Neural crest cell (in vitro differentiated cells): Measurements from ENCODE around the gene PCDHB12. TPM values are rescaled to one million over a fixed set of nuclear protein-coding genes. Genes with fewer than 3 reads are reported as not detected.

Experiments
- DNase-seq: peaks from one replicate; pipeline ENCODE4 v3.0.0; 2021; ENCODE audit warnings: low read depth, mixed read lengths, low spot score
- H3K27ac Mint-ChIP-seq: one replicate; pipeline ENCODE4 v1.8.0; 2021; ENCODE audit warnings: mild to moderate bottlenecking, mixed read lengths; ENCODE audit not compliant: unreplicated experiment
- H3K27me3 Mint-ChIP-seq: 2 replicates; pipeline ENCODE4 v1.8.0; 2021; ENCODE audit warnings: low read depth, mild to moderate bottlenecking, mixed read lengths
- H3K36me3 Mint-ChIP-seq: 2 replicates; pipeline ENCODE4 v1.8.0; 2021; ENCODE audit warnings: low read depth, mild to moderate bottlenecking, mixed read lengths
- H3K4me1 Mint-ChIP-seq: 2 replicates; pipeline ENCODE4 v1.8.0; 2021; ENCODE audit warnings: mixed read lengths
- H3K4me3 Mint-ChIP-seq: one replicate; pipeline ENCODE4 v1.8.0; 2021; ENCODE audit warnings: mild to moderate bottlenecking, mixed read lengths
- H3K9me3 Mint-ChIP-seq: 2 replicates; pipeline ENCODE4 v1.8.0; 2021; ENCODE audit warnings: mixed read lengths
- CTCF ChIP-seq: fragments of 200-600 bp; sonication (generic); conservative IDR thresholded peaks from 2 replicates; pipeline ENCODE4 v1.5.0; 2021; ENCODE audit warnings: antibody characterized with exemption, mild to moderate bottlenecking
- total RNA-seq: library from RNA; stranded (reverse); gene quantifications from 2 replicates; pipeline ENCODE4 v1.2.1, GENCODE V29; 2021

Gene PCDHB12
- total RNA-seq, 1 donor from 2014 or later: 3.1 TPM

- TF ChIP-seq CTCF: no peak
- Mint-ChIP-seq H3K9me3 (peaks cover 24% of the 10 kb centered on the region), H3K4me3 (no peak overlapping the region), H3K36me3 (peaks cover 67% of the 10 kb centered on the region), H3K4me1 (no peaks in the 10 kb centered on the region), H3K27ac (no peak overlapping the region), H3K27me3 (no peaks in the 10 kb centered on the region)
- no peak for DNase-seq
These were observed 49.9 kb downstream of the PCDHB12 start for GRCh38 chr5:141258464-141258863.

GRCh38 chr5:141258948-141259347 is 50.4 kb downstream of the PCDHB12 start:
- peaks cover 25% of the 10 kb centered on the region for H3K9me3 Mint-ChIP-seq
- H3K36me3 Mint-ChIP-seq: peaks cover 65% of the 10 kb centered on the region
- DNase-seq: no peak
- TF ChIP-seq CTCF: no peak
- no peak overlapping the region for H3K4me3 Mint-ChIP-seq
- no peak overlapping the region for H3K27ac Mint-ChIP-seq
- H3K27me3 Mint-ChIP-seq: no peaks in the 10 kb centered on the region
- H3K4me1 Mint-ChIP-seq: no peaks in the 10 kb centered on the region

DNA sequence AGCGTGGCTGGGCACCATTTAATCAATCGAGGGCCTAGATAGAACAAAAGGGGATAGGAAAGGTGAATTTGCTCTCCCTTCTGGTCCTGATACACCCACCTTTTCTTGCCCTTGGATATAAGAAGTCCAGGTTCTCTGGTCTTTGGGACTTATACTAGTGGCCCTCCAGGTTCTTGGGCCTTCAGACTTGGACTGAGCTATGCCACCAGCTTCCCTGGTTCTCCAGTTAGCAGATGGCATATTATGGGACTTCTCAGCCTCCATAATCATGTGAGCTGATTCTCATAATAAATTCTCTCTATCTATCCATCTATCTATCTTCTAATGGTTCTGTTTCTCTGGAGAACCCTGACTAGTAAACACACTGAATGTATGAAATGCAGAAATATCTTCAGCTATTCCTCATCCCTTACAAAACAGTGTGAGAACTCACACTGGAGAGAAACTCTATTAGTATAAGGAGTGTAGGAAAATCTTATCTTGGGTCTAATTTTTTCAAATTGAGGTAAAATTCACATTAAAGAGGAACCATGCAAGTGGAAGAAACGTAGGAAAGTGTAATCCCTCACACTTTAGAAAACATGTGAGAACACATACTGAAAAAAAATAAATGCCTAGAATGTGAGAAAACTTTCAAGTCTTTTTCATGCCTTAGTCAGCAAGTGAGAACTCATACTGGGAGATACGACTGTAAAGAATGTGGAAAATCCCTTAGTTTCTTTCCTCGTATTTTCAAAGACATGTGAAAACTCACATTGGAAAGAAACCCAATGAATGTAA is 52.1 kb downstream of the PCDHB12 start:
- H3K27ac Mint-ChIP-seq: no peak overlapping the region
- peaks cover 23% of the 10 kb centered on the region for H3K9me3 Mint-ChIP-seq
- no peaks in the 10 kb centered on the region for H3K27me3 Mint-ChIP-seq
- no peak overlapping the region for H3K4me3 Mint-ChIP-seq
- TF ChIP-seq CTCF: no peak
- H3K36me3 Mint-ChIP-seq: peaks cover 63% of the 10 kb centered on the region
- DNase-seq: no peak
- no peaks in the 10 kb centered on the region for H3K4me1 Mint-ChIP-seq

GRCh38 chr5:141261238-141261546 is 52.7 kb downstream of the PCDHB12 start:
- no peak overlapping the region for H3K27ac Mint-ChIP-seq
- no peak overlapping the region for H3K4me3 Mint-ChIP-seq
- no peaks in the 10 kb centered on the region for H3K27me3 Mint-ChIP-seq
- no peak for TF ChIP-seq CTCF
- peaks cover 63% of the 10 kb centered on the region for H3K36me3 Mint-ChIP-seq
- no peak for DNase-seq
- peaks cover 26% of the 10 kb centered on the region for H3K9me3 Mint-ChIP-seq
- no peaks in the 10 kb centered on the region for H3K4me1 Mint-ChIP-seq

Other genes with a start within 250 kb of the PCDHB12 start
- 1.8 and 1.9 TPM in 2 replicates for gene PCDHAC2, start 242.2 kb upstream of the PCDHB12 start, total RNA-seq
- gene PCDHB1, start 157.3 kb upstream of the PCDHB12 start, total RNA-seq: 0.14 and 0.23 TPM in 2 replicates
- 52.6 and 57.8 TPM in 2 replicates for gene PCDHB2, start 114.1 kb upstream of the PCDHB12 start, total RNA-seq
- 5.4 and 5.7 TPM in 2 replicates for gene PCDHB3, start 108.2 kb upstream of the PCDHB12 start, total RNA-seq
- 2.6 and 2.7 TPM in 2 replicates for gene PCDHB4, start 86.9 kb upstream of the PCDHB12 start, total RNA-seq
- gene PCDHB5, start 73.5 kb upstream of the PCDHB12 start, total RNA-seq: 3.0 and 3.3 TPM in 2 replicates
- 0.64 and 0.70 TPM in 2 replicates for gene PCDHB6, start 58.7 kb upstream of the PCDHB12 start, total RNA-seq
- 0.39 and 0.58 TPM in 2 replicates for gene PCDHB7, start 36.1 kb upstream of the PCDHB12 start, total RNA-seq
- 1.3 and 1.8 TPM in 2 replicates for gene PCDHB8, start 30.9 kb upstream of the PCDHB12 start, total RNA-seq
- gene PCDHB16, start 26.3 kb upstream of the PCDHB12 start, total RNA-seq: 11.4 and 12.6 TPM in 2 replicates
- 5.5 and 7.0 TPM in 2 replicates for gene PCDHB9, start 21.6 kb upstream of the PCDHB12 start, total RNA-seq
- 5.2 and 5.5 TPM in 2 replicates for gene PCDHB10, start 16.4 kb upstream of the PCDHB12 start, total RNA-seq
- gene PCDHB11, start 9.1 kb upstream of the PCDHB12 start, total RNA-seq: 2.7 and 3.6 TPM in 2 replicates
- gene PCDHB13, start 5.2 kb downstream of the PCDHB12 start, total RNA-seq: 3.6 TPM in 2 replicates
- gene PCDHB14, start 14.6 kb downstream of the PCDHB12 start, total RNA-seq: 5.5 TPM in 2 replicates
- gene PCDHB15, start 36.7 kb downstream of the PCDHB12 start, total RNA-seq: 5.5 and 5.6 TPM in 2 replicates
- 0.72 and 1.1 TPM in 2 replicates for gene SLC25A2, start 95.3 kb downstream of the PCDHB12 start, total RNA-seq
- 100.0 and 100 TPM in 2 replicates for gene TAF7, start 112.1 kb downstream of the PCDHB12 start, total RNA-seq
- 0.54 and 0.93 TPM in 2 replicates for gene PCDHGA1, start 121.8 kb downstream of the PCDHB12 start, total RNA-seq
- 0.32 and 0.54 TPM in 2 replicates for gene PCDHGA2, start 130.0 kb downstream of the PCDHB12 start, total RNA-seq
- gene PCDHGA3, start 135.1 kb downstream of the PCDHB12 start, total RNA-seq: 0.16 and 0.33 TPM in 2 replicates
- 2.8 and 3.0 TPM in 2 replicates for gene PCDHGB1, start 141.4 kb downstream of the PCDHB12 start, total RNA-seq
- 0.56 and 0.93 TPM in 2 replicates for gene PCDHGA4, start 146.3 kb downstream of the PCDHB12 start, total RNA-seq
- 1.3 and 1.5 TPM in 2 replicates for gene PCDHGB2, start 151.3 kb downstream of the PCDHB12 start, total RNA-seq
- 0.32 and 0.51 TPM in 2 replicates for gene PCDHGA5, start 155.4 kb downstream of the PCDHB12 start, total RNA-seq
- 0.51 and 0.71 TPM in 2 replicates for gene PCDHGB3, start 161.5 kb downstream of the PCDHB12 start, total RNA-seq
- 0.49 and 0.52 TPM in 2 replicates for gene PCDHGA6, start 165.2 kb downstream of the PCDHB12 start, total RNA-seq
- 0.32 and 0.37 TPM in 2 replicates for gene PCDHGA7, start 174.0 kb downstream of the PCDHB12 start, total RNA-seq
- gene PCDHGB4, start 179.0 kb downstream of the PCDHB12 start, total RNA-seq: 4.2 and 5.3 TPM in 2 replicates
- 0.33 and 0.43 TPM in 2 replicates for gene PCDHGA8, start 183.9 kb downstream of the PCDHB12 start, total RNA-seq
- 0.91 and 1.5 TPM in 2 replicates for gene PCDHGB5, start 189.2 kb downstream of the PCDHB12 start, total RNA-seq
- 0.72 and 0.86 TPM in 2 replicates for gene PCDHGA9, start 194.1 kb downstream of the PCDHB12 start, total RNA-seq
- 53.6 and 53.7 TPM in 2 replicates for gene PCDHGB6, start 199.3 kb downstream of the PCDHB12 start, total RNA-seq
- 18.4 and 18.5 TPM in 2 replicates for gene PCDHGA10, start 204.3 kb downstream of the PCDHB12 start, total RNA-seq
- 6.5 and 7.0 TPM in 2 replicates for gene PCDHGB7, start 209.0 kb downstream of the PCDHB12 start, total RNA-seq
- gene PCDHGA11, start 212.3 kb downstream of the PCDHB12 start, total RNA-seq: 1.8 and 2.4 TPM in 2 replicates
- gene PCDHGA12, start 221.8 kb downstream of the PCDHB12 start, total RNA-seq: 1.5 and 1.8 TPM in 2 replicates